Skin of body (tissue), 2 donors: ENCODE measurements around the gene NADK. TPM values are rescaled to one million over a fixed set of nuclear protein-coding genes. Genes with fewer than 3 reads are reported as not detected.
"Not testable (repeated sequence)": the region's sequence is repeated elsewhere in the genome, so short reads cannot be mapped to it uniquely, and the experiment has no call there.

Experiments
- DNase-seq: peaks from one replicate; lab custom pipeline; 2025; lab: John Stamatoyannopoulos, UW
- total RNA-seq: library from RNA; depleted of rRNA; stranded (reverse); fragments of >200 nt; gene quantifications from one replicate; pipeline ENCODE4 v1.2.3, GENCODE V29; 2014

The NADK gene
- total RNA-seq, 1 donor from 2014 or later, result 33.1 TPM

DNA sequence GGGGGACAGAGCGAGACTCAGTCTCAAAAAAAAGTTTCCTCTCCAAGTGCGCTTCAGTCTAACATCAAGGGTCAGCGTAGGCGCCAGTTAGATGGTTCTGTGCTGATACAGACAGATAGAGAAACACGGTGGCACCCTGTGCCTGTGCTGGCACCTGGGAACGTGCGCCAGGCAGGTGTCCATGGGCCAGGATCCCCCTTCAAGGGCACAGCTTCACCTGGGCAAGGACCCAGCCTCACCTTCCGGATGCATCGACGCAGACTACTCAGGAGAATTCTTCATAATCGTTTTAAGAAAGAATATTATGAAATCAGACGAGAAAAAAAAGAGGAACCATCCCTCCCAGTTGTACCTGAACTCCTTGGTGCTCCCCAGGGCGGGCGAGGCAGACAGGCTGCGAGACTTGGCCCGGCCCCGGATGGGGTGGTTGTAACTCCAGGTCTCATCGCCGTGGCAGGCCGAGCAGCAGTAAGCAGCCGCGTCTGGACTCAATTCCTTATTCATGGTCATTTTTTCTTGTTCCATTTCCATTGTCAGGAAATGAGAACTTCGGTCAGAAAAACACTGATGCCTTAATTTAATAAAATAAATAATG is 13.3 kb downstream of the NADK start:
- DNase-seq, result no peak

GRCh38 chr1:1763657-1764621 is 14.3 kb downstream of the NADK start:
- no peak for DNase-seq

- DNase-seq, result no peak
Measured at GRCh38 chr1:1761504-1762376, 16.5 kb downstream of the NADK start.

DNA sequence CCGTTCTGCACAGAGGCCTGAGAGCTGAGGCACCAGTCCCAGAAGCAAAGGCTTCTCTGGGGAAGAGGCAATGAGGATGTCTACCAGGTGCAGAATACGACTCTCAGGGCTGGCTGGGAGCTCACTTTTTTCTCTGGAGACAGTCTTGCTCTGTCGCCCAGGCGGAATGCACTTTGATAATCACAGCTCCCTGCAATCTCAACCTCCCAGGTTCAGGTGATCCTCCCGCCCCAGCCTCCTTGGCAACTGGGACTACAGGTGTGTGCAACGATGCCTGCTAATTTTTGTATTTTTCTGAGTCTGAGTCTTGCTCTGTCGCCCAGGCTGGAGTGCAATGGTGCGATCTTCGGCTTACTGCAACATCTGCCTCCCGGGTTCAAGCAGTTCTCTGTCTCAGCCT is 17.6 kb downstream of the NADK start:
- no peak for DNase-seq

DNA sequence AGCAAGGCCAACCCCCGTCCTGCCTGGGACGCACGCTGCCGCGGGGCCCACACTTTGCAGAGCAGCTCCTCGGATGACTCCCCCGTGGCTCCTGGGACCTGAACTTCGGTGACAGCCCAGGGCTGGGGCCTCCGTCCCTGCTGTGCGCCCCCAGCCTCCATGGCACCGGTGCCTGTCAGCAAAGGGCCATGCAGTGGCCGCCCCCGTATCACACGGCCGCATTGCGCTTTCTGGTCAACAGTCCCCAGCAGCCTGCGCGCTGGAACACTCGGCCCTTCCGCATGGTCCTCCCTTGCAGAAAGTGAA is 18.0 kb downstream of the NADK start:
- no peak for DNase-seq

DNA sequence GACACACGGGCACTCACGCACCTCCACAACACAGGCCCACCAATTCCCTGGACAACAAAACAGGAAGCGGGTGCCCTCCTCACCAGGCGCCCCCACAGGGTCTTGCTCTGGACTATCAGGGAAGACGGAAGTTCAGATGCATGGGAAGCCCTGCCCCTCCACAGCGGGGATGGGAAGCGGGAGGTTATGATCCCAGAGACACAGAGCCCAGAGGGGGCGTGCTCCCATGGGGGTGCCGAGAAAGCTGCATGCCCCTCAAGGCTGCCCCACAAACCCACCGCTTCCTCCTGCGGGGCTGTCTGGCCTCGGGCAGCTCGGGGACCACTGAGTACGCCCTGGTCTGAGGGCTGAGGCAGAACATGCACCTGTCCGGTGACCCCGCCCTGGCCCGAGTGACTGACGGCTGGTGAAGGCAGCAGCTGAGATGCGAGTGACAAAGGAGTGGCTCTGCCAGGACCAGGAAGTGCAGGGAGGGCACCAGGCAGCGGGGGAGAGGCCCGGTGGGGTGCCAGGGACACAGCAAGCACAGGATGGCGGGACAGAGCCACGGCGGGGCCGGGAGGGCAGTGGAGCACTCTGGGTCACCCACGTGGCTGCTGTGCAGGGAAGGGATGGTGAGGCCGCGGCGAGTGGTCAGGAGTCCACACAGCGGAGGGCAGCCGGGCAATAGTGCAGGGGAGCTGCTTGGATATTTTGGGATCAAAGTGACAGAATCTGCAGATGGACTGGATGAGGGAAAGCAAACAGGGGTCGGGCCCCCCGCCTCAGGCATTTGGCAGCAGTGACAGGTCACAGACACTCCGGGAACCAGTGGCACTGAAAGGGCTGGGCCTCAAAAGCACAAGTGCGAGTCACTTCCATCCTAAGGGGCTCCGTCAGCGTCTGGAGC is 18.6 kb downstream of the NADK start:
- DNase-seq, result no peak

DNA sequence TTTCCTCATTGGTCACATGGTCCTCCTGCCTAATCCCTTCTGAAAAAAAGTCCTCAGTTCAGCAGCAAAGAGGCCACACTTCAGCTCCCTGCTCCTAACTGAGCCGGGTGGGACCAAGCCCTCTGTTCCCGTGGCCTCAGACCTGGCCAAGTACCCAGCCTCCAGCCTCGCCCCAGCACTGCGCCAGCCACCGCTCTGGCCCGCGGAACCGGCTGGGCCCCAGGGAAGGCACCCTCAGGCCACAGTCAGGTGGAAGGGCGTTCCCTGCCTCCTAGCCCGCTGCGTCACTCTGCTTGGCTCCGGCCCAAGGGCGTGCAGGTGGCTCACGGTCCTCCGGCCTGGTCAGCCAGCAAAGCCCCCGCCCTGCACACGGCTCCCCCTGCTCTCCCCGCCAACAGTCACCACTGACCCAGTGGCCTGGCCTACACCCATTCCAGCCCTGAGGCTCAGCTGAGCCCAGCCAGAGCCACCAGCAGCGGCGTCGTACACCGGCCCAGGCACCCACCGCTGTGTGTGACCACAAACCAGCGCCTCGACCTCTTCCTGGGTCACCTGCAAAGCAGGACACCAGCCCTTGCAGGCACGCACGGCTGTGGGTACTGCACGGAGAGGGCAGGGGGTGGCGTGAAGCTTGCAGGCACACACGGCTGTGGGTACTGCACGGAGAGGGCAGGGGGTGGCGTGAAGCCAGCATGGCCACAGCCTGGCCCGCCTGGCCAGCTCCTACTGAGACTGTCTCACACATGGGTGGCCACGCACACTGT is 19.4 kb downstream of the NADK start:
- DNase-seq, result no peak

GRCh38 chr1:1758059-1758621 is 20.1 kb downstream of the NADK start:
- DNase-seq, result no peak

- no peak for DNase-seq
Measured at GRCh38 chr1:1757422-1758058, 20.7 kb downstream of the NADK start.

GRCh38 chr1:1756661-1757421 is 21.4 kb downstream of the NADK start:
- DNase-seq, result no peak

- DNase-seq, result no peak
Measured at GRCh38 chr1:1755852-1756251, 22.4 kb downstream of the NADK start.

DNA sequence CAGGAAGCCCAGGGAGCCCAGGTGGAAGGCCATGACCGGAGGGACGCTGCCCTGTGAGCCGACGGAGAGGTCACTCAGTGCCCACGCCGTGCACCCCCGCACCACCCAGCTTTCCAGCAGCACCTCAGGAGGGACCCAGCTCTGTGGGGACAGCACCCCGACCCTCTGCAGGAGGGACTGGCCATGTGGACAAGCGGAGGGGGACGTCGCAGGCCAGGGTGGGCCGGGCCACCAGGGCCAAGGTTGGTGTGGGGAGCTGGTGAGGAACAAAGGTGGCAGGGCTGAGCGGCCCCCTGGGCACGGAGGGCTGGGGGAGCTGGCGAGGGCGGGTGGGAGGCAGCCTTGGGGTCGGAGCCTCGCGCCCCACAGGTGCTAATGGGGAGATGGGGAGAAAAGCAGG is 22.8 kb downstream of the NADK start:
- DNase-seq, result no peak

GRCh38 chr1:1754051-1754815 is 24.0 kb downstream of the NADK start:
- no peak for DNase-seq

GRCh38 chr1:1753607-1754005 is 24.7 kb downstream of the NADK start:
- DNase-seq, result no peak

GRCh38 chr1:1752636-1753606 is 25.3 kb downstream of the NADK start:
- no peak for DNase-seq

- no peak for DNase-seq
Measured at GRCh38 chr1:1752190-1752589, 26.1 kb downstream of the NADK start.

GRCh38 chr1:1749941-1750340 is 28.3 kb downstream of the NADK start:
- DNase-seq, result not testable (repeated sequence)
